ENCODE results near the gene NFIB.

Gene NFIB

GRCh38 chr9:14080959-14081542, 232.9 kb downstream of the NFIB start:
- TF ChIP-seq CTCF (conservative IDR thresholded peaks at IDR 0.05; ENCODE audit: low read length) (peak; percentile 30), EZH2phosphoT487 (IDR thresholded peaks at IDR 0.05; ENCODE audit: borderline replicate concordance) (no peak)
- Histone ChIP-seq H3K9me2 (replicated peaks; ENCODE audit: low read depth, low read length) (no peaks in the 10 kb centered on the region), H3K9ac (ENCODE audit: low read depth, low read length, poor library complexity, severe bottlenecking) (no peak overlapping the region), H3K4me1 (ENCODE audit: insufficient read depth, low read length, poor library complexity, severe bottlenecking) (peaks cover 6% of the 10 kb centered on the region), H3K36me3 (ENCODE audit: insufficient read depth, low read length) (no peaks in the 10 kb centered on the region), H3K4me2 (ENCODE audit: low read depth, low read length, poor library complexity, severe bottlenecking) (no peak overlapping the region), H2AFZ (ENCODE audit: low read length) (no peak overlapping the region), H3F3A (ENCODE audit: low read depth) (no peaks in the 10 kb centered on the region), H4K20me1 (ENCODE audit: insufficient read depth, low read length, poor library complexity, severe bottlenecking) (no peaks in the 10 kb centered on the region), H3K4me3 (ENCODE audit: low read length, poor library complexity, severe bottlenecking) (no peak overlapping the region), H3K27me3 (ENCODE audit: insufficient read depth, low read length, poor library complexity, severe bottlenecking) (no peaks in the 10 kb centered on the region), H3K79me2 (ENCODE audit: insufficient read depth, low read length) (no peaks in the 10 kb centered on the region), H3K9me3 (ENCODE audit: insufficient read depth, low read depth, low read length) (no peaks in the 10 kb centered on the region)

GRCh38 chr9:14079440-14079839, 234.5 kb downstream of the NFIB start:
- no peaks in the 10 kb centered on the region for H3F3A ChIP-seq (ENCODE audit: low read depth)
- no peaks in the 10 kb centered on the region for H4K20me1 ChIP-seq (ENCODE audit: insufficient read depth, low read length, poor library complexity, severe bottlenecking)
- H3K9me2 ChIP-seq (replicated peaks; ENCODE audit: low read depth, low read length): no peaks in the 10 kb centered on the region
- no peak overlapping the region for H2AFZ ChIP-seq (ENCODE audit: low read length)
- no peak overlapping the region for H3K9ac ChIP-seq (ENCODE audit: low read depth, low read length, poor library complexity, severe bottlenecking)
- TF ChIP-seq EZH2phosphoT487 (IDR thresholded peaks at IDR 0.05; ENCODE audit: borderline replicate concordance) (no peak), CTCF (conservative IDR thresholded peaks at IDR 0.05; ENCODE audit: low read length) (no peak)
- H3K4me3 ChIP-seq (ENCODE audit: low read length, poor library complexity, severe bottlenecking): no peak overlapping the region
- H3K4me1 ChIP-seq (ENCODE audit: insufficient read depth, low read length, poor library complexity, severe bottlenecking): peaks cover 6% of the 10 kb centered on the region
- no peaks in the 10 kb centered on the region for H3K27me3 ChIP-seq (ENCODE audit: insufficient read depth, low read length, poor library complexity, severe bottlenecking)
- H3K4me2 ChIP-seq (ENCODE audit: low read depth, low read length, poor library complexity, severe bottlenecking): no peak overlapping the region
- no peaks in the 10 kb centered on the region for H3K9me3 ChIP-seq (ENCODE audit: insufficient read depth, low read depth, low read length)
- no peaks in the 10 kb centered on the region for H3K36me3 ChIP-seq (ENCODE audit: insufficient read depth, low read length)
- H3K79me2 ChIP-seq (ENCODE audit: insufficient read depth, low read length): no peaks in the 10 kb centered on the region

GRCh38 chr9:14077672-14078071, 236.3 kb downstream of the NFIB start:
- Histone ChIP-seq H3K4me3 (ENCODE audit: low read length, poor library complexity, severe bottlenecking) (no peak overlapping the region), H3K27me3 (ENCODE audit: insufficient read depth, low read length, poor library complexity, severe bottlenecking) (no peaks in the 10 kb centered on the region), H3K4me2 (ENCODE audit: low read depth, low read length, poor library complexity, severe bottlenecking) (no peak overlapping the region), H3K9me3 (ENCODE audit: insufficient read depth, low read depth, low read length) (no peaks in the 10 kb centered on the region), H3K4me1 (ENCODE audit: insufficient read depth, low read length, poor library complexity, severe bottlenecking) (peaks cover 12% of the 10 kb centered on the region), H3K36me3 (ENCODE audit: insufficient read depth, low read length) (no peaks in the 10 kb centered on the region), H3K79me2 (ENCODE audit: insufficient read depth, low read length) (no peaks in the 10 kb centered on the region), H2AFZ (ENCODE audit: low read length) (no peak overlapping the region), H3F3A (ENCODE audit: low read depth) (no peaks in the 10 kb centered on the region), H3K9me2 (replicated peaks; ENCODE audit: low read depth, low read length) (no peaks in the 10 kb centered on the region), H3K9ac (ENCODE audit: low read depth, low read length, poor library complexity, severe bottlenecking) (no peak overlapping the region), H4K20me1 (ENCODE audit: insufficient read depth, low read length, poor library complexity, severe bottlenecking) (no peaks in the 10 kb centered on the region)
- TF ChIP-seq EZH2phosphoT487 (IDR thresholded peaks at IDR 0.05; ENCODE audit: borderline replicate concordance) (no peak), CTCF (conservative IDR thresholded peaks at IDR 0.05; ENCODE audit: low read length) (no peak)
